IPS DF 19.7 (cell line): ENCODE data around the gene PHETA2.
A peak's percentile ranks its signal among the peaks of the same experiment; 100 is the strongest.
"Not testable (repeated sequence)": the region's sequence is repeated elsewhere in the genome, so short reads cannot be mapped to it uniquely, and the experiment has no call there.

Experiments
- DNase-seq: peaks from one replicate; pipeline ENCODE4 v3.0.0-alpha.2; 2013; ENCODE audit warnings: low read depth, low spot score

Gene PHETA2

GRCh38 chr22:42069801-42070516 is 4.1 kb upstream of the PHETA2 start:
- DNase-seq, result no peak

- peak; percentile 94 for DNase-seq
Measured at GRCh38 chr22:42070517-42071422, 3.3 kb upstream of the PHETA2 start, which contains the start of gene NAGA. Gene NAGA, minus strand, starts transcription at chr22:42070812. Its CDS starts 515 bp downstream, at chr22:42070297.

GRCh38 chr22:42071508-42071907 is 2.5 kb upstream of the PHETA2 start:
- not testable (repeated sequence) for DNase-seq

GRCh38 chr22:42072606-42073330 is 1.3 kb upstream of the PHETA2 start:
- no peak for DNase-seq

GRCh38 chr22:42073621-42074041 is 417 bp upstream of the PHETA2 start:
- DNase-seq, result no peak

GRCh38 chr22:42074846-42075676 is 1.0 kb downstream of the PHETA2 start:
- no peak for DNase-seq

- DNase-seq, result no peak
Measured at GRCh38 chr22:42076764-42077485, 2.9 kb downstream of the PHETA2 start.

- no peak for DNase-seq
Measured at GRCh38 chr22:42077486-42078125, 3.6 kb downstream of the PHETA2 start.

GRCh38 chr22:42078469-42079318 is 4.6 kb downstream of the PHETA2 start:
- DNase-seq, result no peak

GRCh38 chr22:42079319-42080251 is 5.5 kb downstream of the PHETA2 start, which contains the start of gene SMDT1:
Gene SMDT1, plus strand, starts transcription at chr22:42079700. Its CDS starts 69 bp downstream, at chr22:42079769.
- DNase-seq, result peak; percentile 89

- no peak for DNase-seq
Measured at GRCh38 chr22:42080287-42080686, 6.2 kb downstream of the PHETA2 start.

- DNase-seq, result no peak
Measured at GRCh38 chr22:42083119-42083518, 9.1 kb downstream of the PHETA2 start.

- DNase-seq, result no peak
Measured at GRCh38 chr22:42084874-42085273, 10.8 kb downstream of the PHETA2 start.

GRCh38 chr22:42086051-42086450 is 12.0 kb downstream of the PHETA2 start:
- no peak for DNase-seq

GRCh38 chr22:42090596-42091454 is 16.8 kb downstream of the PHETA2 start, which contains the start of gene NDUFA6:
Gene NDUFA6, minus strand, starts transcription at chr22:42090772. Its CDS starts 28 bp downstream, at chr22:42090744.
- peak; percentile 96 for DNase-seq

- DNase-seq, result no peak
Measured at GRCh38 chr22:42091455-42091782, 17.4 kb downstream of the PHETA2 start.

GRCh38 chr22:42101199-42101598 is 27.2 kb downstream of the PHETA2 start:
- DNase-seq, result no peak
